ENCODE data around the gene FAIM. TPM values are rescaled to one million over a fixed set of nuclear protein-coding genes. Genes with fewer than 3 reads are reported as not detected.

Gene FAIM
- total and polyA plus RNA-seq, 9 donors, result 7.2 to 27.5 (median 9.8) TPM

DNA sequence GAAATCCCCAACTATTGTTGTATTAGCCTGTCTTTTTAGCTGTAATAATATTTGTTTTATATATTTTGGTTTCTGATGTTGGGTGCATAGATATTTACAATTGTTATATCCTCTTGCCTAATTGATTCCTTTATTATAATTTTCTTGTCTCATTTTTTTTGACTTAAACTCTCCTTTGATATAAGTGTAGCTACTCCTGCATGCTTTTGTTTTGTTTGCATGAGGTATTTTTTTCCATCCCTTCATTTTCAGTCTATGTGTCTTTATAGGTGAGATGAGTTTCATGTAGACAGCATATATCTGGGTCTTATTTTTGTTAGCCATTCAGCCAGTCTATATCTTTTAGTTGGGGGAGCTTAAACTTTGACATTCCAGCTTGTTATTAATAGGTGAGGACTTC, 37.4 kb downstream of the FAIM start:
- Histone ChIP-seq H3K27ac (no peak overlapping the region), H3K27me3 (no peaks in the 10 kb centered on the region), H3K9me3 (no peaks in the 10 kb centered on the region), H3K4me3 (no peak overlapping the region), H3K4me1 (ENCODE audit: insufficient read depth) (no peaks in the 10 kb centered on the region), H3K36me3 (no peaks in the 10 kb centered on the region)
- no peak for DNase-seq
- intact Hi-C loops (cut with DNase I), result no loop called here
- TF ChIP-seq, protein P1, sequence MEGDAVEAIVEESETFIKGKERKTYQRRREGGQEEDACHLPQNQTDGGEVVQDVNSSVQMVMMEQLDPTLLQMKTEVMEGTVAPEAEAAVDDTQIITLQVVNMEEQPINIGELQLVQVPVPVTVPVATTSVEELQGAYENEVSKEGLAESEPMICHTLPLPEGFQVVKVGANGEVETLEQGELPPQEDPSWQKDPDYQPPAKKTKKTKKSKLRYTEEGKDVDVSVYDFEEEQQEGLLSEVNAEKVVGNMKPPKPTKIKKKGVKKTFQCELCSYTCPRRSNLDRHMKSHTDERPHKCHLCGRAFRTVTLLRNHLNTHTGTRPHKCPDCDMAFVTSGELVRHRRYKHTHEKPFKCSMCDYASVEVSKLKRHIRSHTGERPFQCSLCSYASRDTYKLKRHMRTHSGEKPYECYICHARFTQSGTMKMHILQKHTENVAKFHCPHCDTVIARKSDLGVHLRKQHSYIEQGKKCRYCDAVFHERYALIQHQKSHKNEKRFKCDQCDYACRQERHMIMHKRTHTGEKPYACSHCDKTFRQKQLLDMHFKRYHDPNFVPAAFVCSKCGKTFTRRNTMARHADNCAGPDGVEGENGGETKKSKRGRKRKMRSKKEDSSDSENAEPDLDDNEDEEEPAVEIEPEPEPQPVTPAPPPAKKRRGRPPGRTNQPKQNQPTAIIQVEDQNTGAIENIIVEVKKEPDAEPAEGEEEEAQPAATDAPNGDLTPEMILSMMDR (IDR thresholded peaks at IDR 0.05), result no peak
- no peak for TF ChIP-seq POLR2A (IDR thresholded peaks at IDR 0.05)
- no peak for TF ChIP-seq EP300 (IDR thresholded peaks at IDR 0.05)

DNA sequence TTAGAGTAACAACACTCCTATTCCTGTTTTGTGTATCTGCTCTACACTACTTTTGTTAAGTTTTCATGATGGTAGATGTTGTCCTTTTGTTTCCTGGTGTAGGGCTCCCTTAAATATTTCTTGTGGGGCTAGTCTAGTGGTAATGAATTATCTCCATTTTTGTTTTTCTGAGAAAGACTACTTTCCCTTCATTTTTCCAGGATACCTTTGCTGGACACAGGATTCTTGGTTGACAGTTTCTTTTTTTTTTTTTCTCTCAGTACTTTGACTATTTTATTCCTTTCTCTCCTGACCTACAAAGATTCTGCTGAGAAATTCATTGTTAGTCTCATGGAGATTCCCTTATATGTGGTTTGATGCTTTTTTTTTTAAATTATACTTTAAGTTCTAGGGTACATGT, 37.9 kb downstream of the FAIM start:
- no peak overlapping the region for H3K4me3 ChIP-seq
- no peaks in the 10 kb centered on the region for H3K36me3 ChIP-seq
- DNase-seq, result no peak
- no peaks in the 10 kb centered on the region for H3K27me3 ChIP-seq
- no peaks in the 10 kb centered on the region for H3K9me3 ChIP-seq
- intact Hi-C loops (cut with DNase I), result no loop called here
- no peak overlapping the region for H3K27ac ChIP-seq
- no peak for TF ChIP-seq POLR2A (IDR thresholded peaks at IDR 0.05)
- no peak for TF ChIP-seq EP300 (IDR thresholded peaks at IDR 0.05)
- TF ChIP-seq, protein P1 (IDR thresholded peaks at IDR 0.05), result no peak
- H3K4me1 ChIP-seq (ENCODE audit: insufficient read depth), result no peaks in the 10 kb centered on the region

DNA sequence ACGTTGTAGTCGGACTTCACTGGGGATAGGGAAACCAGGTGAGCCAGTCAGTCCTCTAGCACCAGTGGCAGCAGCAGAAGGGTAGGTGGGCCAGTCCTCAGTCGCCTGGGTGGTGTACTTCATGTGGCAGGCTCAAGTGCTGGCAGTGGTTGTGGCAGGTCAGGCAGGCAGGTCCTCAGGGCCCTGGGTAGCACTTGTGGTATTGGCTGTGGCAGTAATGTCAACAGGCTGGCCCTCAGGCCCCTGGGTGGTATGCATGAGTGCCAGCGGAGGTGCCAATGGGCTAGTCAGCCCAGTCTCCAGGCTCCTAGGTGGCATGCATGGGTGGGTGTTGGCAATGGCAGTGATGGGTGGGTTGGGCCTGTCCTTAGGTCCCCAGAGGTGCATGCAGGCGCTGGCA, 40.6 kb downstream of the FAIM start:
- Histone ChIP-seq H3K9me3 (no peaks in the 10 kb centered on the region), H3K36me3 (no peaks in the 10 kb centered on the region), H3K4me3 (no peak overlapping the region), H3K27me3 (no peaks in the 10 kb centered on the region), H3K27ac (no peak overlapping the region), H3K4me1 (ENCODE audit: insufficient read depth) (no peaks in the 10 kb centered on the region)
- TF ChIP-seq, protein P1 (IDR thresholded peaks at IDR 0.05), result no peak
- no peak for TF ChIP-seq POLR2A (IDR thresholded peaks at IDR 0.05)
- no peak for TF ChIP-seq EP300 (IDR thresholded peaks at IDR 0.05)
- DNase-seq, result no peak
- intact Hi-C loops (cut with DNase I), result no loop called here
- WGBS, 3 donors, result 98 to 99% (median 98%) methylated on average over 5 of the region's 5 CpGs

DNA sequence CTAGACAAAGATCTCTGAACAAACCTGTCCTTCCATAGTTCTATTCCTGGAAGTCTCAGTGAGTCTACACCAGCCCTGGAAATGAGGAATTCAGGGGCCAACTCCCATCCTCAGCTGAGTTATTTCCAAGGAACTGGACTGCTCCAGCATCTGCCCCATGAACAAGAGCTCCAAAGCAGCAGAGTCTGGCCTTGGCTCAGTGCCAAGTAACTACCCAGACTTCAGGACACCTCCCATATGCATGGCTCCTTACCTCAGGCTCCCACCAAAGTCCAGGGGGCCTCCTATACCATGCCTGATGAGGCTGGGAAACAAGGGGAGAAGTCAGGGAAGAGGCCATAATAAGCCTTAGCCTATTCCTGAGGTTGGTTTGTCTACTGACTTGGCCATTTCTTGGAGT, 45.0 kb downstream of the FAIM start:
- Histone ChIP-seq H3K27ac (no peak overlapping the region), H3K27me3 (no peaks in the 10 kb centered on the region), H3K36me3 (no peaks in the 10 kb centered on the region), H3K9me3 (no peaks in the 10 kb centered on the region), H3K4me1 (ENCODE audit: insufficient read depth) (no peaks in the 10 kb centered on the region), H3K4me3 (no peak overlapping the region)
- DNase-seq, result peak in 2 of 5 donors; percentile 10 to 23
- intact Hi-C loops (cut with DNase I), result no loop called here
- TF ChIP-seq EP300 (IDR thresholded peaks at IDR 0.05) (no peak), POLR2A (IDR thresholded peaks at IDR 0.05) (no peak)
- TF ChIP-seq, protein P1 (IDR thresholded peaks at IDR 0.05), result no peak

DNA sequence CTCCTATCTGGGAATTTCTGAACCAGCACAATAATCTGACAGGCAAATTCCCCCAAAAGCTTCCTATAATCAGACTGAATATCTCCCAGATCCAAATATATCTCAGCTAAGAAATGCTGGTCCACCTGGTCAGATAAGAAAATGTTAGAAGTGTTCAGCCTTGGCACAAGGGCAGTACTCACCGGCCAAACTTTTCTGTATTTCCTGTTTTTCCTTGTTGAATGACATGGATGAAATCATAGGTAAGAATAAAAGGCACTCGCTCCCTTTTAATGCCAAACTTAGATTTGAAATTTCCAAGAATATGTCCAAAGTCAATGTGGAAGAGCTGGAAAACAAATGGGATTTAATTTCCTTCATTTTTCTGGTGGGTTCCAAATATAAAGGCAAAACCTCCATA, 48.9 kb downstream of the FAIM start:
- H3K4me1 ChIP-seq (ENCODE audit: insufficient read depth), result no peaks in the 10 kb centered on the region
- intact Hi-C loops (cut with DNase I), result no loop called here
- no peaks in the 10 kb centered on the region for H3K36me3 ChIP-seq
- no peak overlapping the region for H3K27ac ChIP-seq
- no peaks in the 10 kb centered on the region for H3K9me3 ChIP-seq
- H3K27me3 ChIP-seq, result no peaks in the 10 kb centered on the region
- TF ChIP-seq, protein P1 (IDR thresholded peaks at IDR 0.05), result no peak
- no peak for TF ChIP-seq POLR2A (IDR thresholded peaks at IDR 0.05)
- no peak for TF ChIP-seq EP300 (IDR thresholded peaks at IDR 0.05)
- no peak for DNase-seq
- H3K4me3 ChIP-seq, result no peak overlapping the region
- 83 to 90% (median 89%) methylated on average over 2 of the region's 2 CpGs for WGBS, 3 donors

All from ovary (tissue), 9 donors.